PC-9 (cell line): ENCODE data around the gene KIF22.

Experiments
- CTCF ChIP-seq: fragments of 200-600 bp; sonication (generic); conservative IDR thresholded peaks from 2 replicates; pipeline ENCODE4 v1.6.1; 2017; ENCODE audit warnings: mixed run types, antibody characterized with exemption, mild to moderate bottlenecking, moderate library complexity
- EZH2 ChIP-seq: fragments of 200-600 bp; sonication (generic); IDR thresholded peaks from 2 replicates; pipeline ENCODE4 v1.8.0; 2017; ENCODE audit warnings: antibody characterized with exemption, low read depth

- no peak for TF ChIP-seq CTCF
- TF ChIP-seq EZH2, result no peak
Observed at GRCh38 chr16:29814592-29814991, 24.0 kb downstream of the KIF22 start.
